ENCODE results near the gene HIF1A. TPM values are rescaled to one million over a fixed set of nuclear protein-coding genes. Genes with fewer than 3 reads are reported as not detected.

The HIF1A gene
- total and polyA plus RNA-seq, 10 of the 15 experiments (the other 5 are each of a cell fraction or from before 2014, with no cell fraction given) = 18.3 to 97.0 (median 75.3) TPM

DNA sequence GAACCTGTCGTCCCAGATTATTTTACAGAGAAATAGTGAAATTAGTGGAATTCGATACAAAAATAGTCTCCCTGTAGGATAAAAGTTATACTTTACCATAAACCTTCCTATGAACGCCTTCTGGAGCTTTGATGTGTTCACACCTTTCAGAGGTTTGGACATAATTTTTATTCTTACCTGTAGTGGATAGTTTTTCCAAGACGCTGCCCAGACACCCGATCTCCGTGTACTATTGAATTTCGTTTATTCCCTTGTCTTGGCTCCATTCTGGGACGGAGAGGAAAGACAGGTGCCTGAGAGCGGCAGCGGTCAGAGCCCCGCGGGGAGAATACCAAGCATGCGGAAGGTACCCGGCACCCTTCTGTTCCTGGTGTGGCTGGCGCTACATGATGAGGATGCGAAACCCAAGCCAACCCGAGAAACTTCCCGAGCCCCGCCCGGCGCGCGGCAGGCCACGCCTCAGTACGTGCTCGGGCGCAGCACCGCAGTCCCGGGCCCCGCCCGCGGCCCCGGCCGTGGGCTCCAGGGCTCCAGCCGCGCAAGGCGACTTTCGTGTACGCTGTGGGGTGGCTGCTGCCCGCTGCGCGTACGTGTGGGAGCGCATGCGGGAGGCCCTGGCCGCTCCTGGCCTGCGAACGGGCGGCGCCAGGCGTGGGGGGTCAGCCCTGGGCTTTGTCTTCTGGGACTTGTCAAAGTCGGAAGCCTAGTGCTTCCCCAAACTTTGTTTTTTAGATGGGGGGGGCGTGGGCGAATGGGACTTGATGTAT lies 55.6 kb downstream of the HIF1A start (continued):
- TF ChIP-seq, protein P1, sequence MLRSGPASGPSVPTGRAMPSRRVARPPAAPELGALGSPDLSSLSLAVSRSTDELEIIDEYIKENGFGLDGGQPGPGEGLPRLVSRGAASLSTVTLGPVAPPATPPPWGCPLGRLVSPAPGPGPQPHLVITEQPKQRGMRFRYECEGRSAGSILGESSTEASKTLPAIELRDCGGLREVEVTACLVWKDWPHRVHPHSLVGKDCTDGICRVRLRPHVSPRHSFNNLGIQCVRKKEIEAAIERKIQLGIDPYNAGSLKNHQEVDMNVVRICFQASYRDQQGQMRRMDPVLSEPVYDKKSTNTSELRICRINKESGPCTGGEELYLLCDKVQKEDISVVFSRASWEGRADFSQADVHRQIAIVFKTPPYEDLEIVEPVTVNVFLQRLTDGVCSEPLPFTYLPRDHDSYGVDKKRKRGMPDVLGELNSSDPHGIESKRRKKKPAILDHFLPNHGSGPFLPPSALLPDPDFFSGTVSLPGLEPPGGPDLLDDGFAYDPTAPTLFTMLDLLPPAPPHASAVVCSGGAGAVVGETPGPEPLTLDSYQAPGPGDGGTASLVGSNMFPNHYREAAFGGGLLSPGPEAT (IDR thresholded peaks at IDR 0.05; ENCODE audit: low read depth) = peak; percentile 60; the same call in 1 of the 2 replicates
- peak; percentile 82 for TF ChIP-seq SIN3A (IDR thresholded peaks at IDR 0.05; ENCODE audit: low read depth, low read length)
- peak; percentile 57; the same call in 1 of the 2 replicates for TF ChIP-seq IRF4 (IDR thresholded peaks at IDR 0.05; ENCODE audit: low read depth, low read length)
- TF ChIP-seq, protein P2, sequence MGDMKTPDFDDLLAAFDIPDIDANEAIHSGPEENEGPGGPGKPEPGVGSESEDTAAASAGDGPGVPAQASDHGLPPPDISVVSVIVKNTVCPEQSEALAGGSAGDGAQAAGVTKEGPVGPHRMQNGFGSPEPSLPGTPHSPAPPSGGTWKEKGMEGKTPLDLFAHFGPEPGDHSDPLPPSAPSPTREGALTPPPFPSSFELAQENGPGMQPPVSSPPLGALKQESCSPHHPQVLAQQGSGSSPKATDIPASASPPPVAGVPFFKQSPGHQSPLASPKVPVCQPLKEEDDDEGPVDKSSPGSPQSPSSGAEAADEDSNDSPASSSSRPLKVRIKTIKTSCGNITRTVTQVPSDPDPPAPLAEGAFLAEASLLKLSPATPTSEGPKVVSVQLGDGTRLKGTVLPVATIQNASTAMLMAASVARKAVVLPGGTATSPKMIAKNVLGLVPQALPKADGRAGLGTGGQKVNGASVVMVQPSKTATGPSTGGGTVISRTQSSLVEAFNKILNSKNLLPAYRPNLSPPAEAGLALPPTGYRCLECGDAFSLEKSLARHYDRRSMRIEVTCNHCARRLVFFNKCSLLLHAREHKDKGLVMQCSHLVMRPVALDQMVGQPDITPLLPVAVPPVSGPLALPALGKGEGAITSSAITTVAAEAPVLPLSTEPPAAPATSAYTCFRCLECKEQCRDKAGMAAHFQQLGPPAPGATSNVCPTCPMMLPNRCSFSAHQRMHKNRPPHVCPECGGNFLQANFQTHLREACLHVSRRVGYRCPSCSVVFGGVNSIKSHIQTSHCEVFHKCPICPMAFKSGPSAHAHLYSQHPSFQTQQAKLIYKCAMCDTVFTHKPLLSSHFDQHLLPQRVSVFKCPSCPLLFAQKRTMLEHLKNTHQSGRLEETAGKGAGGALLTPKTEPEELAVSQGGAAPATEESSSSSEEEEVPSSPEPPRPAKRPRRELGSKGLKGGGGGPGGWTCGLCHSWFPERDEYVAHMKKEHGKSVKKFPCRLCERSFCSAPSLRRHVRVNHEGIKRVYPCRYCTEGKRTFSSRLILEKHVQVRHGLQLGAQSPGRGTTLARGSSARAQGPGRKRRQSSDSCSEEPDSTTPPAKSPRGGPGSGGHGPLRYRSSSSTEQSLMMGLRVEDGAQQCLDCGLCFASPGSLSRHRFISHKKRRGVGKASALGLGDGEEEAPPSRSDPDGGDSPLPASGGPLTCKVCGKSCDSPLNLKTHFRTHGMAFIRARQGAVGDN (IDR thresholded peaks at IDR 0.05) = peak; percentile 93
- TF ChIP-seq, protein P3, sequence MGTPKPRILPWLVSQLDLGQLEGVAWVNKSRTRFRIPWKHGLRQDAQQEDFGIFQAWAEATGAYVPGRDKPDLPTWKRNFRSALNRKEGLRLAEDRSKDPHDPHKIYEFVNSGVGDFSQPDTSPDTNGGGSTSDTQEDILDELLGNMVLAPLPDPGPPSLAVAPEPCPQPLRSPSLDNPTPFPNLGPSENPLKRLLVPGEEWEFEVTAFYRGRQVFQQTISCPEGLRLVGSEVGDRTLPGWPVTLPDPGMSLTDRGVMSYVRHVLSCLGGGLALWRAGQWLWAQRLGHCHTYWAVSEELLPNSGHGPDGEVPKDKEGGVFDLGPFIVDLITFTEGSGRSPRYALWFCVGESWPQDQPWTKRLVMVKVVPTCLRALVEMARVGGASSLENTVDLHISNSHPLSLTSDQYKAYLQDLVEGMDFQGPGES (IDR thresholded peaks at IDR 0.05) = 0 out of 2 replicates have a peak, but pooled peaks have one; percentile 18
- peak; percentile 91 for TF ChIP-seq DPF2 (IDR thresholded peaks at IDR 0.05)
- peak; percentile 98 for TF ChIP-seq BACH1 (IDR thresholded peaks at IDR 0.05; ENCODE audit: borderline replicate concordance)
- no peak for TF ChIP-seq BCL11A (IDR thresholded peaks at IDR 0.05; ENCODE audit: low read depth, low read length)
- TF ChIP-seq ZNF207 (IDR thresholded peaks at IDR 0.05; ENCODE audit: borderline replicate concordance) = 0 out of 2 replicates have a peak, but pooled peaks have one; percentile 54

Measured in GM12878 (cell line).